B cell (primary cell): ENCODE data around the gene SUCLG1. TPM values are rescaled to one million over a fixed set of nuclear protein-coding genes. Genes with fewer than 3 reads are reported as not detected.

ENCODE experiments used
- ATAC-seq: fragments of 200-7000 bp; cut with Tn5 transposase; one replicate; pipeline ENCODE4 v1.10.0; 2021; ENCODE audit warnings: low read depth, mild to moderate bottlenecking, moderate number of reproducible peaks, moderate library complexity
- CTCF ChIA-PET: fragments of 350-600 bp; sonication (Branson Sonifier 250); formaldehyde crosslinking; loops from one replicate; lab custom pipeline; 2021; ENCODE audit warnings: antibody characterized with exemption, inconsistent platforms; lab: Charles Lee
- POLR2A ChIA-PET: fragments of 350-600 bp; sonication (Branson Sonifier 250); formaldehyde crosslinking; loops from one replicate; lab custom pipeline; 2021; ENCODE audit warnings: antibody characterized with exemption; lab: Charles Lee
- DNase-seq: peaks from one replicate; pipeline ENCODE4 v3.0.0; 2013
- H2AFZ ChIP-seq: 2 replicates; pipeline ENCODE4 v1.6.1; 2012; ENCODE audit warnings: mild to moderate bottlenecking, low read depth, low read length; ENCODE audit not compliant: insufficient read depth, poor library complexity, severe bottlenecking
- H3K27ac ChIP-seq, 2 donors: 1 replicate in 1 of 2; 2 replicates in 1 of 2; pipeline ENCODE4 v1.5.1; 2012 to 2013; ENCODE audit warnings: low read length in 2 of 2, mild to moderate bottlenecking in 2 of 2, moderate library complexity in 1 of 2
- H3K27me3 ChIP-seq, 4 experiments: fragments of 200-600 bp in 1 of 4; sonication (generic) in 1 of 4; replicated peaks in 1 of 4; 1 replicate in 2 of 4; 2 replicates in 2 of 4; pipeline versions ENCODE4 v1.6.1 to v1.7.0; 2013 to 2016; ENCODE audit warnings: low read length in 3 of 4, mild to moderate bottlenecking in 2 of 4, mixed read lengths in 1 of 4, moderate library complexity in 1 of 4; ENCODE audit not compliant: insufficient read depth in 4 of 4, control insufficient read depth in 3 of 4; ENCODE audit errors: control extremely low read depth in 1 of 4
- H3K36me3 ChIP-seq, 2 experiments: replicated peaks in 1 of 2; 1 replicate in 1 of 2; 2 replicates in 1 of 2; pipeline versions ENCODE4 v1.6.1 to v1.7.1; 2013; ENCODE audit warnings: low read length in 1 of 2; ENCODE audit not compliant: insufficient read depth in 2 of 2, control insufficient read depth in 1 of 2; ENCODE audit errors: control extremely low read depth in 1 of 2, extremely low read depth in 1 of 2
- H3K4me1 ChIP-seq, 2 donors: fragments of 200-600 bp in 1 of 2; sonication (generic) in 1 of 2; 1 replicate in 1 of 2; 2 replicates in 1 of 2; pipeline versions ENCODE4 v1.5.1 to v1.6.1; 2013 to 2017; ENCODE audit warnings: low read length in 2 of 2; ENCODE audit not compliant: control insufficient read depth in 2 of 2, insufficient read depth in 2 of 2
- H3K4me2 ChIP-seq: replicated peaks from 2 replicates; pipeline ENCODE3; 2012; ENCODE audit warnings: mild to moderate bottlenecking, low read depth, low read length; ENCODE audit not compliant: poor library complexity, severe bottlenecking
- H3K4me3 ChIP-seq, 5 experiments: fragments of 200-600 bp in 1 of 5; sonication (generic) in 1 of 5; 1 replicate in 3 of 5; 2 replicates in 2 of 5; pipeline versions ENCODE4 v1.5.1 to v1.7.0; 2011 to 2016; ENCODE audit warnings: low read length in 4 of 5, mild to moderate bottlenecking in 4 of 5, low read depth in 2 of 5, control low read depth in 1 of 5, moderate library complexity in 1 of 5; ENCODE audit not compliant: insufficient read depth in 1 of 5; ENCODE audit errors: control extremely low read depth in 1 of 5, extremely low read depth in 1 of 5
- H3K79me2 ChIP-seq: fragments of 200-600 bp; sonication (generic); one replicate; pipeline ENCODE4 v1.6.0; 2016; ENCODE audit warnings: low read length; ENCODE audit not compliant: control insufficient read depth, insufficient read depth
- H3K9ac ChIP-seq: fragments of 200-600 bp; sonication (generic); 2 replicates; pipeline ENCODE4 v1.6.1; 2017; ENCODE audit warnings: mild to moderate bottlenecking, low read length, moderate library complexity
- H3K9me3 ChIP-seq, 3 donors: one replicate each; pipeline versions ENCODE4 v1.6.1 to v1.7.1; 2013; ENCODE audit warnings: low read length in 2 of 3; ENCODE audit not compliant: control insufficient read depth in 2 of 3, insufficient read depth in 1 of 3; ENCODE audit errors: control extremely low read depth in 1 of 3
- H4K20me1 ChIP-seq: 2 replicates; pipeline ENCODE4 v1.6.0; 2012; ENCODE audit warnings: mild to moderate bottlenecking, low read length; ENCODE audit not compliant: insufficient read depth, control insufficient read depth, poor library complexity, severe bottlenecking
- H3K27ac Mint-ChIP-seq: one replicate; pipeline ENCODE4 v1.8.0; 2021; ENCODE audit warnings: mixed read lengths
- H3K27me3 Mint-ChIP-seq: one replicate; pipeline ENCODE4 v1.8.0; 2021; ENCODE audit warnings: mixed read lengths
- H3K4me1 Mint-ChIP-seq: one replicate; pipeline ENCODE4 v1.8.0; 2021; ENCODE audit warnings: mixed read lengths
- H3K4me3 Mint-ChIP-seq: one replicate; pipeline ENCODE4 v1.8.0; 2021; ENCODE audit warnings: mixed read lengths
- H3K9me3 Mint-ChIP-seq: one replicate; pipeline ENCODE4 v1.8.0; 2022; ENCODE audit warnings: mixed read lengths; ENCODE audit not compliant: insufficient read depth
- CTCF ChIP-seq: fragments of 200-600 bp; IDR thresholded peaks from one replicate; pipeline ENCODE4 v1.8.0; 2022; ENCODE audit warnings: antibody characterized with exemption, mild to moderate bottlenecking
- EZH2 ChIP-seq: IDR thresholded peaks from 2 replicates; pipeline ENCODE4 v1.6.1; 2012; ENCODE audit warnings: borderline replicate concordance, low read depth, mild to moderate bottlenecking, moderate library complexity, low read length; ENCODE audit not compliant: insufficient read depth, poor library complexity, severe bottlenecking
- WGBS: methylation state at CpG from one replicate; pipeline ENCODE4 v1.1.5; 2013; ENCODE audit warnings: missing lambda C conversion rate; ENCODE audit not compliant: insufficient coverage; 5-methylcytosine and 5-hydroxymethylcytosine counted together
- intact Hi-C: fragments of 100-400 bp; cut with micrococcal nuclease; formaldehyde crosslinking; loops from one replicate; pipeline ENCODE4 v1.10.0; 2022
- polyA plus RNA-seq: library from polyadenylated mRNA; depleted of rRNA; stranded (reverse); fragments of >200 nt; gene quantifications from 2 replicates; pipeline ENCODE4 v1.2.3, GENCODE V29; 2012
- total RNA-seq, 2 donors: library from RNA; stranded (reverse); fragments of 120-200 nt in 1 of 2; gene quantifications; 1 replicate in 1 of 2; 2 replicates in 1 of 2; pipeline versions ENCODE4 v1.2.3 to v1.2.4, GENCODE V29; 2013 to 2022

Gene SUCLG1
- total and polyA plus RNA-seq, 2 donors (not counting 1 experiment from before 2014, with no cell fraction given) = 16.1 to 31.8 TPM

GRCh38 chr2:84492571-84492970 lies 33.5 kb upstream of the SUCLG1 start:
- POLR2A ChIA-PET = no interaction called here

GRCh38 chr2:84491741-84492140 lies 32.7 kb upstream of the SUCLG1 start:
- Histone ChIP-seq H3K9ac (no peak overlapping the region), H4K20me1 (no peaks in the 10 kb centered on the region), H3K4me1 (no peaks in the 10 kb centered on the region), H3K4me3 (no peak overlapping the region), H3K9me3 (no peaks in the 10 kb centered on the region), H2AFZ (no peak overlapping the region), H3K4me2 (no peak overlapping the region), H3K36me3 (no peaks in the 10 kb centered on the region), H3K27ac (no peak overlapping the region), H3K27me3 (no peaks in the 10 kb centered on the region), H3K79me2 (no peaks in the 10 kb centered on the region)
- intact Hi-C loops = no loop called here
- no peak overlapping the region for H3K27ac Mint-ChIP-seq
- 92% methylated on average over 6 of the region's 6 CpGs for WGBS
- no peak for DNase-seq
- H3K4me3 Mint-ChIP-seq = no peak overlapping the region
- H3K27me3 Mint-ChIP-seq = no peaks in the 10 kb centered on the region
- ATAC-seq = no peak
- TF ChIP-seq EZH2 = no peak
- ChIA-PET POLR2A (no interaction called here), CTCF (interaction anchor here (5.5 kb wide), 1 partner anchor 434 kb away, joined by 31 read pairs; no protein-coding TSS in a partner anchor)
- H3K9me3 Mint-ChIP-seq = no peaks in the 10 kb centered on the region
- H3K4me1 Mint-ChIP-seq = no peaks in the 10 kb centered on the region

More at GRCh38 chr2:84492571-84492970, 33.5 kb upstream of the SUCLG1 start:
- H3K9me3 Mint-ChIP-seq = no peaks in the 10 kb centered on the region
- no peaks in the 10 kb centered on the region for H3K27me3 Mint-ChIP-seq
- H3K4me3 ChIP-seq = no peak overlapping the region
- H3K9ac ChIP-seq = no peak overlapping the region
- no peak overlapping the region for H3K4me3 Mint-ChIP-seq
- no peaks in the 10 kb centered on the region for H3K4me1 ChIP-seq
- H3K27me3 ChIP-seq = no peaks in the 10 kb centered on the region
- ATAC-seq (no peak), DNase-seq (no peak)
- intact Hi-C loops = no loop called here
- no peak overlapping the region for H2AFZ ChIP-seq
- H3K79me2 ChIP-seq = no peaks in the 10 kb centered on the region
- no peaks in the 10 kb centered on the region for H3K36me3 ChIP-seq
- no CpG with 5 or more reads among the region's 1 CpG for WGBS
- TF ChIP-seq CTCF (no peak), EZH2 (no peak)
- H4K20me1 ChIP-seq = no peaks in the 10 kb centered on the region
- no peaks in the 10 kb centered on the region for H3K4me1 Mint-ChIP-seq
- no peak overlapping the region for H3K4me2 ChIP-seq
- CTCF ChIA-PET = interaction anchor here (0.9 to 5.5 kb wide), 3 partner anchors 369 to 433 kb away, joined by 3 to 31 read pairs (median 5); no protein-coding TSS in a partner anchor
- H3K27ac Mint-ChIP-seq = no peak overlapping the region
- no peaks in the 10 kb centered on the region for H3K9me3 ChIP-seq
- no peak overlapping the region for H3K27ac ChIP-seq
